ENCODE results near the gene RTN4R.
"Not testable (repeated sequence)": the region's sequence is repeated elsewhere in the genome, so short reads cannot be mapped to it uniquely, and the experiment has no call there.

Gene RTN4R

DNA sequence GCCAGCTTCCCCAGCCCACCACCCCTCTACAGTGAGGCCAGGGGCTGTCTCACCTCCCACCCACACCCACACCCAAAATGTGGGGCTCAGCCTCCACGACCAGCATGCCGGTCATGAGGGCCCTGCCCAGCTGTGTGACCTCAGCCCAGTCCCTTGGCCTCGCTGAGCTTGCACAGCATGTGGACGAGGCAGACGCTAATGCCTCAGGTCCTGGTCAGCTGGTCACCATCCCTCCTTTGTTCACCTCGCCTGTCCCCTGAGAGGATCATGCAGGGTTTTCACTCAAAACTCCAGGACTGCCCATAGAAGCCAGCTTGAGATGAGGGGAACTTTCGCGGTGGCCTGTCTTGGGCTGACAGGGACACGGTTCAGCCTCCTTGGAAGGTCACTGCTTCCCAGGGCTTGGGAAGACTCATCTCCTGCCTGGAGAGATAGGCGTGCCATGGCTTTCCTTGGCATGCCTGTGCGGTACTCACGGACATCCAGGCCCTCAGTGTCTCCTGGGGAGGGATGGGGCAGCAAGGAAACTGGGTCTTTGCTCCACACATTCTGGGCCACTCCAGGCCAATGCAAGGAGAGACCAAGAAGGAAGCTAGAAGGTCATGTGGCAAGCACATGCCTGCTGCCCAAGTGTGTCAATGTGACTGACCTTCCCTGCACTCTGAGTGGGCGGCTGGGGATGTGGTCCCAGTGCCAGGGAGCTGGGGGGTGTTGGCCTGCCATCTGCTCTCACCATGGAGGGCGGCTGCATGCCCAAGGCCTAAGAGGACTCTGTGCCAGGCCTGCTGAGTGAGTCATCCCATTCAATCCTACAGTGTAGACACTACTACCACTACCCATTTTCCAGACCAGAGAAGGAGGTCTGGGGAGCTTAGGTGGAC, 3.2 kb upstream of the RTN4R start:
- no peak for DNase-seq (ENCODE audit: low read depth in 2 of 2)

DNA sequence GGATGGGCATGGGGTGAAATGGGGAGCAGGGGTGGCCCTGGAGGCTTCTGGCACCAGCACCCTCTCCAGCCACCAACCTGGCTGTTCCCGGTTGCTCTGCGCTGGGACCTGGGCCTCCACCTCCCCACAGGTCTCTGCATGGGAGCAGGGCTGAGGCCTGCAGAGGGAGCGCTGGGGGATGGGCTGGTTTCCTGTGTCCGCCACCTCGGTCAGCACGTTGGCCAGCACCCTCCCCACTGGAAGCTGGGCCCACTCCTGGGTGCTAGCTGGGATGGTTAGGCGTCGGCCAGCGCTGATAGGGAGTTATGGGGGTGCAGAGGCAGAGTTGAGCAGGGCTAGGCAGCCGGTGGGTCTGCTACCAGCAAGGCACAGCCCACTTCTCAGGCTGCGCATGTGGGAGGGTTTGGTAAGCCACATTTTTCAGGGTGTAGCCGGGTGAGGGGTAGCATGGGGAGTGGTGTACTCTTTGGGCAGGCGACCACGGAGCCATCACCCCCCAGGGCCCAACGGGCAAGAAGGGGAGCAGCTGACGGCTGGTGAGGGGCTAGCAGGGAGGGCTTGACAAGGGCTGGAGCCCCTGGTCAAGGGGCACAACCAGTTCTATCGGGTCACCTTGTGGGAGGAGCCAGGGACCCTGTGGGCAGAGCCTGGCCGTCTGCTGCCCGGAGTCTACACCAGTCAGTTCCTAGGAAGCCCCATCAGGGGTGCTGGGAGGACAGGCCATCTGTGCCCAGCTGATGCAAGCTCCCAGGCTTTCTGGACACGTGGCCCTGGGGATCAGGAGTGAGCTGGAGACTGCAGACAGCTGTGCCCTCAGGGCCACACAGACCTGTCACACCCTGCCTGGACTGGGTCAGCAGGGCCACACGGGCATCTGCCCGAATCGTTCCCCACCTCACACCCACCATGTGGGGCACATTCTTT, 2.3 kb upstream of the RTN4R start:
- DNase-seq (ENCODE audit: low read depth in 2 of 2), result not testable (repeated sequence)

DNA sequence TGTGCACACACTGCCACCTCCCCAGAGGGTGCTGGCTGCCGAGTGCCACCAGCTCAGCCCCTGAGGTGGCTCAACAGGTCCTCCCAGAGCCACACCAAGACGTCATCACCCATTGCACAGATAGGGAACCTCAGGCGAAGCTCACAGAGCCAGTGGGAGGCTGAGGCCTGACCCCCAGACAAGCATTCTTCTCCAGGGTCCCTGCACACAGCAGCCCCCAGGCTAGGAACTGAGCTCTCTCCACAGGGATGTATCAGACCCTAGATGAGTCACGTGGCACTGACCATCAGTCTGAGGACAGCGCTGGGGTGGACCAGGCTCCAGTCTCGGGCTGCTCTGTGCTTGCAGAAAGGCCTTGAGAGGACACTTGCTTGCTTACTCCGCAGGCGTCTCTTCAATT, 1.6 kb upstream of the RTN4R start:
- DNase-seq (ENCODE audit: low read depth in 2 of 2), result not testable (repeated sequence)

DNA sequence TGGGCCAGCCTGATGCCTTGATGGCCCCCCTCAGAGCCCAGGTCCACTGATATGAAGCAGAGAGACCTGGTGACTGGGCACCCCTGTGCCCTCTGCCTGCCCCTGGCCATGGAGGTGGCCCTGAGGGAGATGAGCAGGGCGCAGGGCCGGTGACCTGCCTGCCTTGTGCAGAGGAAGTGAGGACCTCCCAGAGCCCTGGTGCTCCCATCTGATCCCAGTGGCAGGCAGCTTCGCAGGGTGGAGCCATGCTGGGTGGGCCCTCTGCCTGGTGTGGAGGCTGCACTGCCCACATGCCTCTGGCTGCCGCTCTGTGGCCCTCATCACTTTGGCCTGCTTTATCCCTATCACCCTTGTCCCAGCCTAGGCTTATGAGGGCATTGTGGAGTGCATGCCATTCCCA, 1.1 kb upstream of the RTN4R start:
- not testable (repeated sequence) for DNase-seq (ENCODE audit: low read depth in 2 of 2)

DNA sequence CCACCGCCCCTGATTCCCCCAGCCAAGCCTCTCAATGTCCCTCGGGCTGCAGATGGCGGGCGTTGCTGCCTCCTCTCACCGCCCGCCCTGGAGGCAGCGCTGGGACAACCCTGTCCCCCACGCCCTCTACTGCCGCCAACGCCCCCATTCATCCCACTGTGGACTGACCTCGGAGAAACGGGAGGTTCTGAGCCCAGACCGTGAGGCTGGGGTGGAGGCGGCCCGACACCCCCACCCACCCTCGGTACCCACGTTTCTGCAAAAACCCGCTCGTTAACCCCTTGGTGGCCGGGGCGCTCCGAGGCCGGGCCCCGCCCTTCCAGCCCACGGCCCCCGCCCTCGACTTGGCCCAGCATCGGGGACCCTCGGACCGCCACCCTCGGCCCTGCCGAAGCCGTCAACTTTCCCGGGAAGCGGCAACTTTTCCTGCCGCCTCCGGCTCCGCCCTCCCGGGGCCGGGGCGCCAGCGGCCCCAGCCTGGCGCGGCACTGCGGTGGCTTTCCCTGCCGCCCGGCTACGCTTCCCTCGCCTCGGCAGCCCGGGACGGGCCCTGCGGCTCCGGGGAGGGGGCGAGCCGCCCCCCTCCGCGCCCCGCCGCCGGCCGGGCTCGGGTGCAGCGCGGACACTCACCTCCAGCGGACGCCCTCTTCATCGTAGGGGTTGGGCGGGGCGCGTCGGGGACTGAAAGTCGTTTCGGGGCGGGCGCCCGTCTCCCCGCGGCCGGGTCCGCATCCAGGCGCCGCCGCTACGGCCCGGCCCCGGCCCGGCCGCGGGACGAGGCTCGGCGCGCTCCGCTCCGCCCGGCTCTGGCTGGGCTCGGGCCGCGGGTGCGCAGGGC, 458 bp downstream of the RTN4R start:
- DNase-seq (ENCODE audit: low read depth in 2 of 2), result no peak

DNA sequence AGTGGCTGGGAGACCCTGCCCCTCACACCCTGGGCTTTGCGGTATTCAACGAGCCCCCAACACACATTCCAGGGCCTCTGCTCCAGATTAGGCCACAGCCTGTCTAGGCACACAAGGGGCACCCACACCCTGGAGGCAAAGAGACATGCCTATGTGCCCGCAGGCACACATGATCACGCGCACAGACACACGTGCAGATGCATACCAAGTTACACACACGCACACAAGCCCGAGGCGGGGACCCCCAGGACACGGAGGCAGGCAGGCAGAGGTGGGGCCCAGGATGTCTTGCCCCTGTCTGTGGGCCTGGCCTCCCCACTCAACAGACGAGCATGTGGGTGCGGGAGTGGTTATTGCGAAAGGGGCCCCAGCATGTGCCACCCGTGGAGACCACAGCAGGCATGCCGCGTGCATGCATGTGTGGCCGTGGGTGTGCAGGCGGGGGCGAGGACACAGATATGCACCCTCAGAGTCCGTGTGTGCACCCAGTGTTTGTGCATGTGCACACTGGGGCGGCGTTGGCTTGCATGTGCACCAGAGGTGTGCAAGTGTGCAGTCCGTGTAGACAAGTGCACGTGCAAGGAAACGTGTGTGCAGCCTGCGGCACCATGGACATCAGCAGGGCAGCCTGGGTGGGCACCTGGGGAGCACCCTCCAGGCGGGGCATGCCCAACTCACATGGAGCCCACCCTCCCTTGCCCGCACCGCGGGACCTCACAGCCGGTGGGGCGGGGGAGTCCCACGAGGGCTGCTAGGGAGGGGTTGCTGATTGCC, 1.3 kb downstream of the RTN4R start:
- DNase-seq (ENCODE audit: low read depth in 2 of 2), result not testable (repeated sequence)

DNA sequence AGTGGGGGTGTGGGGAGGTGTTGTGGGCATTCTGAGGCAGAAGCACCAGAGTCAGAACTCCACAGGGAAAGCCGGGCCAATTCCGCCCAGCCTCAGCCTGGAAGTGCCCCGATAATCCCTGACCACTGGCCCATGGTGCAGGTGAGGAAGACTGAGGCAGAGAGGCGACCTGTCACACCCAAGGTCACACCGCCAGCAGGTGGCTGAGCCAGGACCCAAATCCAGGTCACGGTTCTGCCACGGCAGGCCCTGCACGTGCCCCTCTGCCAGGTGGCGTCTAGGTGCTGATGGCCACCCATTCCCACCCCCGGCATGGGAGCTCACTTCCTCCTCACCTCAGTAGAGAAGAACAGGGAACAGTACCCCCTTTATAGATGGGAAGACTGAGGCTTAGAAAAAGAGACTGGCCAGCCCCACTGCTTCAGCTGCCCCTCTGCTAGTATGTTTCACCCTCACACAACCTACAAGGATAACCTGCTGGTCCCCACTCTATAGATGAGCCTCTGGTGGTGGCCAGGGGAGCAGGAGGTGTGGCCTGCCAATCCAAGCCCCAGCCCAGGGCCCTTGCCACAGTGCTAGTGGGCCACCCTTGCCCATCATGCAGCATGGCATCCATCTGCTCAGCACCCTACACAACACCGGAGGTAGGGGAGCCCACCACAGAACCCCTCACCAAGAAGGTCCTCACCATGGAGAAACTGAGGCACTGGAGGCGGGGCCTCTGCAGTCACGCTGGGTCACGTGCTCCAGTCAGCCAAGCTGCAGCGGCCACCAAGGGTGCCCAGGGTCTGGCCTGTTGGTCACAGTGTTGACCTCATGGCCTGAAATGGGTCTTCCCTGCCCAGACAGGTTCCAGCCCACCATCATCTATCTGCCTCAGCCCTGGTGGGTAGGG, 2.1 kb downstream of the RTN4R start:
- not testable (repeated sequence) for DNase-seq (ENCODE audit: low read depth in 2 of 2)

DNA sequence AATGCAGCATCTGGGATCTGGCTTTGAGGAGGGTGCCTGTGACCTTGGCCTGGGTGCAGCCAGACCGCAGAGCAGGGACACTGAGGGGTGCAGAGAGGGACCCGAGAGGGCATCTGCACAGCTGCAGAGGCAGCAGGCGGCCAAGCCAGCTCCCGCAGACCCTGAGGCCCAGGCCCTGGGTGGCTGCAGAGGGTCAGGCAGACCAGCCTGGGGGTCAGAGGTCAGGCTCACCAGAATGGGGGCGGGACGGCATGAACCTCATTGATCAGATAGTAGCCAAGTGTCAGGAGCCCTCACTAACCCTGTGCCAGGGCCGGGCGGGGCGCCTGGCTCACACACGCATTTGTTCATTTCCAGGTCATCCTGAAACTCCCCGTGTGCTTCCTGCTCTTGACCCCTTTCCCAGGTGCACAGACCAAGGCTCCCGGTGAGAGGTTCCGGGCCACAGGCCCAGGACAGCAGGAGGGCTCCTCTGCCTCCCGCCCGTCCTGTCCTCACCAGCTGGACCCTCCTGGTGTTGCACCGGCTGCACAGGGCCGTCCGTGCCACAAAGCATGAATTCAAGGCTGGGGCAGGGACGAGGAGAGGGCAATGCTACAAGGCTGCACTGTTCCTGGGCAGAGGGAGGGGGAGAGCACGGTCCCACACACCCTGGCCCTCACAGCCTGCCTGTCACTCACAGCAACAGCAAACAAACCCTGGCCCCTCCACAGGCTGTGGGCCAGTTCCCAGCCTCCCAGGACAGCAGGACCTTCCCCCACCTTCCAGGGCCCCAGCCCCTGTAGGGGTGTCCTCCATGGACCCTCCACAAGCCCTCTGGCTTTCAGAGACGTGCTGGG, 3.3 kb downstream of the RTN4R start:
- DNase-seq (ENCODE audit: low read depth in 2 of 2), result no peak

DNA sequence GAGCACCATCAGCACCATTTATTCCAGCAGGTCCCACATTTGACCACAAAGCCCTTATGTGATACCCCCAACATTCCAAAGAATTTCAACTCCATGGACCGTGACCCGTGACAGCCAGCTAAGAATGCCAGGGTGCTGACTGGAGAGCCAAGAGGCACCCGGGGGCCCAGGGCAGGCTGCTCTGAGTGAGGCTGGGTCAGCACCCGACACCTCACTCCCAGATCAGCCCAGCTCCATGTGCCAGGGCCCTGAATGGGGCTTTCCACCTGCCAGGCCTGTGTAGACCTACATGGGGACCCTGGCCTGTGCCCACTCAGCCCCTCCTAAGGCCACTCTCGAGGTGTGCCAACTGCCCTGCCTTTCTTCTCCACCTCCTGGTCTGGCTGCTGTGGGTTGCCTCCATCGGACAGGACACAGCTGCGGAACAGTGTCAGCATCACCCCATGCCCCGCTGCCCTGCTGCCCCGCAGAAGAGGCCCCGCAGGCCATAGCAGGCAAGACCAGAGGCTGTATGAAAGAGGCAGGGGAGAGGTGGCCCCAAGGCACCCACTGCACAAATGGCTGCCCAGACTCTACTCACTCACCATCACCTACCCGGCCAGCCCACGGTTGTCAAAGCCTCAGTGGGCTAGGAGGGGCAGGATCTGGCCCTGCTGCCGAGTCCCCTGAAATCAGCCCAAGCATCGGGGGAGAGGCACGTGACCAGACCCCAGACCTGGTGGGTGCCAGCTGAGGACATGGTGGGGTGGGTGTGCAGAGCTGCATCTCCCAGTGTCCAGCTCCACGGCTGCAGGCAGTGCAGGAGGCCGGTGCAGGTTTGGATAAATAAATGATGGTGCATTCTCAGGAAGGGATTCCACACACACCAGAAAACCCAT, 4.5 kb downstream of the RTN4R start:
- not testable (repeated sequence) for DNase-seq (ENCODE audit: low read depth in 2 of 2)

DNA sequence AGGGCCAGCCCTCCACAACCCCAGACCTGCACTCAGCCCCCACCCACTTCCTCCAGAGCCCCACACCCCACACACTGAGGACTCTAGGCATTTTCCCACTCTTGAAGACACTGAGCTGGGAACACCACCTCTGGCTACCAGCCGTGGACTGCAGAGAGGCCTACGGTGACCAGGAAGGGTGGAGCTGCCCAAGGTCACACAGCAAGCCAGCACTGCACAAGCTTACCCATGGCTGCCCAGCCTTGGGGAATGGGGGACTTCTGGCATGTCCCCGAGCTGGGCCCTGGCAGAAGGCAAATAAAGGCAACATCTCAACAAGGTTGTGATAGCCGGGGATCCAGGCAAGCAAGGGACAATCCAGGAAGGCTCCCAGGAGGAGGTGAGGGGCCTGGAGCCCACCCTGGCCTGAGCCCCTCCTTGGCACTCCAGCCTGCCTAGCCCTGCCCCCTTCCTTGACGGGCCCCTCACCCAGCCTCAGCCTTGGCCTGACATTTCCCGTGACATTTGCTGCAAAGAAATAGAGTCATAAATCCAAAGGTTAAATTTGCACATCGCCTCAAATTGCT, 5.5 kb downstream of the RTN4R start:
- no peak for DNase-seq (ENCODE audit: low read depth in 2 of 2)

DNA sequence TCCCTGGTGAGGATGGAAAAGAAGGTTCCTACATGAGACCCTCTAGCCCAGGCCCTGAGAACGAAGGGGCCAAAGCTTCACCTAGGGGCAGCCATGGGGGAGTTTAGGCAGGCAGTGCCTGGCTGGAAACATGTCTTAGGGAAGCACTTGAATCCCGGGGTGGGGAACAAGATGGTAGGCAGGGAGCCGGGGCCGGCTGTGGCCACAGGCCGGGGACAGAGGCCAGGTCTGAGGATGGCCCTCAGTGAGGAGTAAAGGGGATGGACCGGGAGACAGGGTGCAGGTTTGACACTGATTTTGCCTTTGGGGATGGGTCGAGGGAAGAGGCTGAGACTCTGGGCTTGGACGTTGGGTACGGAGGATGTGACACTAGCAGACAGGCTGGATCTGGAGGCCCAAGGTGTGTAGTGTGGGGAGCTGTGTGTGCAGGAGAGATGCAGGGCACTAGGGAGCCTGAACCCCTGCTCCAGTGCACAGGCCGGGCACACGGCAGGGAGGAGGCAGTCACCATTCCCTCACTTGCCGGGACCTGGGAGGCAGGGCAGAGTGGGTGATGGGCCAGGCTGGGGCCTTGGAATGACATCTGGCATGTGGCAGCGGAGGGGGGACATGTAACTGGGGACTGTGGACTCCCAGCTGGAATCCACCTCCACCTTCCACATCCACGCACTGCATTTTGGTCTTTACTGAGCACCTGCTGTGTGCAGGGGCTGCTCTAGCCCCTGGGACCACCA, 6.1 kb downstream of the RTN4R start:
- DNase-seq (ENCODE audit: low read depth in 2 of 2), result no peak

DNA sequence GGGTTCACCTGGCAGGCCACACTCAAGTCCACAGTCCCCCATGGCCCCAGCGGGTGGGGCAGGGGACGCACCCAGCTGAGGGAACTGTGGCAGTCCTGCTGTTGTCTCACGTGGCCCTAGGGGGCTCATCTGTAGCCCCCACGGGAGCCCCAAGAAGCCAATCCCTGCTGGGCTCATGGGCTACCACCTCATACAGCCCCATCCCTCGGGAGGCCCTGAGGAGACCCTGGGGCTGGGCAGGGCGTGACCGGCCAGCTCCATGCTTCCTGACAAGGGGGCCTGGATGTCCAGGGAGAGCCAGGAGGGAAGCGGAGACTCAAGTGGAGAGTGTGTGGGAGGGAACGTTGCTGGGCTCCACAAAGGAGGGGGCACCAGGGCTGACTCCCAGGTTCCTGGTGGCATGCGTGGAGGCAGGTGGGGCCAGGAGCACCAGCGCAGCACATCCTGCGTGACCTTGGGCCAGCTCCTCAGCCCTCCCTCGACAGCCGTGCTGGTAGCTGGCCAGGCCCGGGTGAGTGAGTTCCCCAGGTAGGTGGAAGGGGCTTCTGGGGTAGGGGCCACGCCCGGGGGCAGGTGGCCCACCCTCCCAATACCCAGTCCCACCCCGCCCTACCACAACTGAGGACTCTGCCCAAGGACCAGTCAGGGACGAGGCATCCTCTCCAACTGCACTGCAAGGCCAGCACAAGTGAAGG, 7.9 kb downstream of the RTN4R start:
- DNase-seq (ENCODE audit: low read depth in 2 of 2), result no peak

DNA sequence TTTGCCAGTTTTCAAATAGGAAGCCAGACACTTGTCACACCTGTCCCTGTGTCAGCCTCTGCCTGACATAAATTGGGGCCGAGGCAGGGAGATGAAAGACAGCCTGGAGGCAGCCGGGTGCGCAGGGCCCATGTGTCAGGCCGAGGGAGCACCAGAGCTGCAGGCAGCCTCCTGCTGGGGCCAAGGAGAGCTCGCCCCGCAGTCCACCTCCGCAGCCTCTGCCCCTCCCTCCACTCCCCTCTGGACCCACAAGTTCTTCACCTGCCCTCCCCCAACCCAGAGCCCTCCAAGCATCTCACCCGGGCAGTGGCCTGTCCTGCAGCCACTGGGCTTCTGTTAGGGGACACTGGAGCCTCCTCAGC, 8.8 kb downstream of the RTN4R start:
- no peak for DNase-seq (ENCODE audit: low read depth in 2 of 2)

DNA sequence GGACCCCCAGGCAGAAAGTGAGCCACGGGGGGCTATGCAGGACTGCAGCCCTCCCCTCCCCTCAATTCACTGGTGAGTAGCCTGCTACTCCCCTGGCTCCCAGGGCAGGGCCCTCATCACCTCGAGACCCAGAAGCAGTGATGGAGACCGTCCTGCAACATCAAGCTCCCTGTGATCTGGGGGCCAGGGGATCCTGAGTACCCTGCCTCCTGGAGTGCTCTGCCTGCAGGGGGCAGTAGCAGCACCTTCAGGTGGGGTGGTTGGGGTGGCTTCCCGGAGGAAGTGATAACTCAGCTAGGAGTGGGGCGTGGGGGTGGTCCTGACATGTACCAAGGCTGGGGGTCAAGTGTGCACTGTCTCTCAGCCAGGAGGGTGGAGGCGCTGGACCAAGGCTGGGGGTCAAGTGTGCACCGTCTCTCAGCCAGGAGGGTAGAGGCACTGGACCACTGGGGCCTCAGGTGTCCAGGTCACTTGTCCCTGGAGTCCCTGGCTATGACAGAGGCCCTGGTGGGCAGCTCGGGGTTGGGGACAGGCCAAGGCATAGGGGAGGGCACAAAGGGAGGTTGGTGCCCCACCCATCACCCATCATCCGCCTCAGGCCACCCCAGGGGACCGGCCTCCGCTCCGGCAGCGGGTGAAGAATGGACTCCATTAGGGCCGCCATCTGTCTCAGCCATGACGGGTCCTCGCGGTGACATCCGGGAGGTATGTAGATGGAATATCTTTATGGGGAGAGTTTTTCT, 9.4 kb downstream of the RTN4R start:
- no peak for DNase-seq (ENCODE audit: low read depth in 2 of 2)

DNA sequence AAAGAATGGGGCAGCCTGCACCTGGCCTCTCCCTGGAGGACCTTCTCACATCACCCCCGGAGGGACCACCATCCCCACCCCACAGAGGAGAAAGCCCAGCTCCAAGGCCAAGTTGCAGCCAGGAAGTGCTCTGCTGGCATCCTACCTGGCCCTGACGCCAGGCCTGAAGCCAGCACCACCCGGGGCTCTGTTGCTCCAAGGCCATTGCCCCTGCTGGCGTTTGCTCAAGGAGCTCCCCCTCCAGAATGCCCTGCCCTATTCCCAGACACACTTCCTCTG, 10.2 kb downstream of the RTN4R start:
- DNase-seq (ENCODE audit: low read depth in 2 of 2), result no peak
